Endothelial cell (in vitro differentiated cells): ENCODE data around the gene C4B. TPM values are rescaled to one million over a fixed set of nuclear protein-coding genes. Genes with fewer than 3 reads are reported as not detected.

Experiments
- DNase-seq: peaks from one replicate; pipeline ENCODE4 v3.0.0; 2021; ENCODE audit warnings: low spot score
- H3K27ac Mint-ChIP-seq: one replicate; pipeline ENCODE4 v1.8.0; 2021; ENCODE audit warnings: mixed read lengths, inconsistent platforms; ENCODE audit not compliant: unreplicated experiment
- H3K27me3 Mint-ChIP-seq: one replicate; pipeline ENCODE4 v1.8.0; 2021; ENCODE audit warnings: mild to moderate bottlenecking, moderate library complexity, mixed read lengths, inconsistent platforms; ENCODE audit not compliant: unreplicated experiment
- H3K36me3 Mint-ChIP-seq: one replicate; pipeline ENCODE4 v1.8.0; 2021; ENCODE audit warnings: mild to moderate bottlenecking, low read depth, mixed read lengths, inconsistent platforms; ENCODE audit not compliant: unreplicated experiment
- H3K4me1 Mint-ChIP-seq: one replicate; pipeline ENCODE4 v1.8.0; 2021; ENCODE audit warnings: mild to moderate bottlenecking, mixed read lengths, inconsistent platforms; ENCODE audit not compliant: unreplicated experiment
- H3K4me3 Mint-ChIP-seq: one replicate; pipeline ENCODE4 v1.8.0; 2021; ENCODE audit warnings: mild to moderate bottlenecking, mixed read lengths, inconsistent platforms; ENCODE audit not compliant: unreplicated experiment
- H3K9me3 Mint-ChIP-seq: one replicate; pipeline ENCODE4 v1.8.0; 2021; ENCODE audit warnings: mixed read lengths, inconsistent platforms; ENCODE audit not compliant: unreplicated experiment
- total RNA-seq: library from RNA; stranded (reverse); fragmentation: NEBNext Ultra II Directional; extraction: Animal tissue kit (Norgen Biotek cat#: 25700); gene quantifications from one replicate; pipeline ENCODE4 v1.2.1, GENCODE V29; 2021; ENCODE audit not compliant: unreplicated experiment
- TF ChIP-seq, protein P1 (sequence below): fragments of 200-600 bp; sonication (generic); IDR thresholded peaks from one replicate; pipeline ENCODE4 v1.5.0; 2021; ENCODE audit warnings: antibody characterized with exemption; ENCODE audit not compliant: unreplicated experiment

Gene C4B
- total RNA-seq, 1 donor from 2014 or later, result 4.6 TPM

- peaks cover 6% of the 10 kb centered on the region for H3K36me3 Mint-ChIP-seq
- TF ChIP-seq, protein P1, sequence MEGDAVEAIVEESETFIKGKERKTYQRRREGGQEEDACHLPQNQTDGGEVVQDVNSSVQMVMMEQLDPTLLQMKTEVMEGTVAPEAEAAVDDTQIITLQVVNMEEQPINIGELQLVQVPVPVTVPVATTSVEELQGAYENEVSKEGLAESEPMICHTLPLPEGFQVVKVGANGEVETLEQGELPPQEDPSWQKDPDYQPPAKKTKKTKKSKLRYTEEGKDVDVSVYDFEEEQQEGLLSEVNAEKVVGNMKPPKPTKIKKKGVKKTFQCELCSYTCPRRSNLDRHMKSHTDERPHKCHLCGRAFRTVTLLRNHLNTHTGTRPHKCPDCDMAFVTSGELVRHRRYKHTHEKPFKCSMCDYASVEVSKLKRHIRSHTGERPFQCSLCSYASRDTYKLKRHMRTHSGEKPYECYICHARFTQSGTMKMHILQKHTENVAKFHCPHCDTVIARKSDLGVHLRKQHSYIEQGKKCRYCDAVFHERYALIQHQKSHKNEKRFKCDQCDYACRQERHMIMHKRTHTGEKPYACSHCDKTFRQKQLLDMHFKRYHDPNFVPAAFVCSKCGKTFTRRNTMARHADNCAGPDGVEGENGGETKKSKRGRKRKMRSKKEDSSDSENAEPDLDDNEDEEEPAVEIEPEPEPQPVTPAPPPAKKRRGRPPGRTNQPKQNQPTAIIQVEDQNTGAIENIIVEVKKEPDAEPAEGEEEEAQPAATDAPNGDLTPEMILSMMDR, result no peak
- no peaks in the 10 kb centered on the region for H3K4me1 Mint-ChIP-seq
- H3K4me3 Mint-ChIP-seq, result no peak overlapping the region
- no peak overlapping the region for H3K27ac Mint-ChIP-seq
- no peaks in the 10 kb centered on the region for H3K9me3 Mint-ChIP-seq
- no peak for DNase-seq
- peaks cover 19% of the 10 kb centered on the region for H3K27me3 Mint-ChIP-seq
These were observed 66.8 kb downstream of the C4B start for GRCh38 chr6:32081168-32081990.

DNA sequence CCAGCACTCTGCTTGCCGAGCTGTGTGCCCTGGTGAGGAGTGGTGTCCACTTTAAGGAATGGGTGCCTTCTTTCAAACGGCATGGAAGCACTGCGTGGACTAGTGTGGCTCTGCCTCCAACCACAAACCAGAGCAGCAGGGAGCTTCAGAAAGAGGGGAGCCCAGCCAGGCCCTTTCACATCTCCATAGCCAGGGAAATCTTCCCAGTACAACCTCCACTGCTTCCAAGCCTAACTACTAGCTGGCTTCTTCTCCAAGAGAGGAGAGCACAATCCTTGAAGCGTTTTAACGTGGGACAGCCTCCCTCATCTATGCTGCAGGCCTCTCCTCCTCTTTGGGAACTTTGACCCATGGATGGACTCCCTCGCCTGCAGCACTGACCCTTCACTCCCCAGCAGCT is 67.9 kb downstream of the C4B start:
- H3K27me3 Mint-ChIP-seq, result peaks cover 19% of the 10 kb centered on the region
- no peak for DNase-seq
- H3K36me3 Mint-ChIP-seq, result peaks cover 6% of the 10 kb centered on the region
- H3K4me1 Mint-ChIP-seq, result no peaks in the 10 kb centered on the region
- no peaks in the 10 kb centered on the region for H3K9me3 Mint-ChIP-seq
- TF ChIP-seq, protein P1, result no peak
- H3K4me3 Mint-ChIP-seq, result no peak overlapping the region
- H3K27ac Mint-ChIP-seq, result no peak overlapping the region

GRCh38 chr6:32082935-32083334 is 68.3 kb downstream of the C4B start:
- Mint-ChIP-seq H3K9me3 (no peaks in the 10 kb centered on the region), H3K4me3 (no peak overlapping the region), H3K36me3 (peaks cover 6% of the 10 kb centered on the region), H3K27me3 (peaks cover 19% of the 10 kb centered on the region), H3K4me1 (no peaks in the 10 kb centered on the region), H3K27ac (no peak overlapping the region)
- no peak for DNase-seq
- TF ChIP-seq, protein P1, result no peak

DNA sequence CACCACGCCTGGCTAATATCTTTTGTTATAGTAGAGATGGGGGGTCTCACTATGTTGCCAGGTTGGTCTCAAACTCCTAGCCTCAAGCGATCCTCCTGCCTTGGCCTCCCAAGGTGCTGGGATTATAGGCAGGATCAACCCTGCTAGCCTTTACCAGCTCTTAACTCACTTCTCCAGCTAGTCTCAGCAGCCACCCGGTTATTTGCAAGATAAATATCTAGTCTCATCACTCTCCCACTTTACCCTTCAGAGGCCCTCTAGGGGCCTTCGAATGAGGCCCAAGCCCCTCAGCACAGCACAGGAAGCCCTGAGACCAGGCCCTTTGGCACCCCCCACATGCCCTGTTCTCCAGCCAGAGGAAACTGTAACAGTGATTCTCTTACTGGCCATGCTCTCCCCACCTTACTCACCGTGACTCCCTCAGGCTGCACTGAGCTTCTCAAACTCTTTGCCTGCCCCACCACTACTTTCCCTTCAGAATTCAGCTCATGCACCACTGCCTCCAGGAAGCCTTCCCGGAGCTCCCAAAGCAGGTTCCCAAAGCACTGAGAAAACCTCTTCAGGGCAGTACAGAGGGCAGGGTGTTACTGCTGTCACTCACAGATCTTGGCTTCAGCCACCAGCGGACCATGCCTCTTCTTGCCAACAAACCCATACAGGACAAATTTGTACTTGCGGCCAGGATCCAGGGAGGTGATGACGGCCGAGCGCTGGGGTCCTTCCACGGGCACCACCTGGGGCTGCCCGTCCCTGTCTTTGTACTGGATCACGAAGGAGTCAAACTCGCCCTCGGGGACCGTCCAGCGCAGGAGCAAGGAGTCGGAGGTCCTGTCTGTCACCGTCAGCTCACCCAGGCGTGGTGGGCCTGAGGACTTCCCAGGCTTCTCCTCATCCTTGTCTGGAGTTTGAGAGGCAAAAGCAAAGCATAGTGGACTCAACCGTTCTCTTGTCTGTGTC is 69.5 kb downstream of the C4B start:
- Mint-ChIP-seq H3K27me3 (peaks cover 17% of the 10 kb centered on the region), H3K4me1 (no peaks in the 10 kb centered on the region), H3K27ac (no peak overlapping the region), H3K4me3 (no peak overlapping the region), H3K9me3 (no peaks in the 10 kb centered on the region), H3K36me3 (peaks cover 6% of the 10 kb centered on the region)
- DNase-seq, result no peak
- TF ChIP-seq, protein P1, result no peak

DNA sequence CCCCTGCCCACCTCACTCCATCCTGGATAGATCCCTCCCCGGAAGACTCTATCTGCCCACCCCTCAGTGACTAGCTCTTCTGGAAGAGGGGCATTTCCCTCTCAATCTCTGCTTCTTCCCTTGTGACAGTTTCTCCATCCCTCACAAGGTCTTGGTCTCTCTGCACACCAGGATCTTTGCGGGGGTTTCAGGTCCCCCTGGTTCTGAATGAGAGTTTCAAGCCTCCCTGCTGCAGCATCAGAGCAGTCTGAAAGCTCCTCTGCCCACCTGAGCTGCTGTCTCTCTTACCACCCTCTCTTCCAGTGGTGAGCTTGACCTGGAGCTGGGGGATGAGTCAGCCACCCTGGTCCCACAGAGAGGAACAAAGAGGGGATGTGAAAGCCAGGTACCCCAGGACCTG is 70.2 kb downstream of the C4B start:
- Mint-ChIP-seq H3K36me3 (peaks cover 6% of the 10 kb centered on the region), H3K27ac (no peak overlapping the region), H3K27me3 (peaks cover 17% of the 10 kb centered on the region), H3K4me3 (no peak overlapping the region), H3K9me3 (no peaks in the 10 kb centered on the region), H3K4me1 (no peaks in the 10 kb centered on the region)
- DNase-seq, result no peak
- TF ChIP-seq, protein P1, result no peak
